D721Med (cell line): Measurements from ENCODE around the gene POLDIP2.

Experiments
- DNase-seq: peaks from one replicate; pipeline ENCODE4 v3.0.0; 2011; ENCODE audit warnings: low spot score; ENCODE audit not compliant: insufficient read length
- FAIRE-seq: peaks from 2 replicates; lab custom pipeline; 2011; peaks lifted over from hg19 to GRCh38; lab: Jason Lieb, UNC
- CTCF ChIP-seq: IDR thresholded peaks from 2 replicates; pipeline ENCODE4 v1.5.1; 2012; ENCODE audit warnings: mild to moderate bottlenecking, control low read depth; ENCODE audit not compliant: insufficient read depth; ENCODE audit errors: missing control alignments

POLDIP2 gene

GRCh38 chr17:28390563-28390962 lies 33.2 kb upstream of the POLDIP2 start:
- FAIRE-seq (no peak), DNase-seq (no peak)
- TF ChIP-seq CTCF = no peak

- DNase-seq (no peak), FAIRE-seq (no peak)
- no peak for TF ChIP-seq CTCF
Measured at GRCh38 chr17:28390141-28390540, 32.8 kb upstream of the POLDIP2 start.

- DNase-seq (no peak), FAIRE-seq (no peak)
- no peak for TF ChIP-seq CTCF
Measured at GRCh38 chr17:28388106-28388505, 30.8 kb upstream of the POLDIP2 start.

- FAIRE-seq (no peak), DNase-seq (no peak)
- TF ChIP-seq CTCF = no peak
Measured at GRCh38 chr17:28386391-28386790, 29.1 kb upstream of the POLDIP2 start.

- no peak for TF ChIP-seq CTCF
- no peak for FAIRE-seq
- no peak for DNase-seq
Measured at GRCh38 chr17:28385406-28385805, 28.1 kb upstream of the POLDIP2 start.

- DNase-seq (no peak), FAIRE-seq (no peak)
- TF ChIP-seq CTCF = no peak
Measured at GRCh38 chr17:28385037-28385400, 27.7 kb upstream of the POLDIP2 start.

- FAIRE-seq (no peak), DNase-seq (no peak)
Measured at GRCh38 chr17:28384281-28385036, 27.1 kb upstream of the POLDIP2 start.

More at GRCh38 chr17:28384281-28385036, 27.1 kb upstream of the POLDIP2 start:
- TF ChIP-seq CTCF = no peak
